K562 (cell line): ENCODE data around the gene NFATC2. TPM values are rescaled to one million over a fixed set of nuclear protein-coding genes. Genes with fewer than 3 reads are reported as not detected.

Experiments used
- MIER1 ChIP-seq: fragments of 450-650 bp; IDR thresholded peaks from 2 replicates; pipeline ENCODE4 v1.6.1; 2016; ENCODE audit warnings: antibody characterized with exemption, mild to moderate bottlenecking, low read depth
- RAD21 ChIP-seq, 2 experiments: fragments of 250-450 bp in 1 of 2; fragments of 450-650 bp in 1 of 2; sonication (Bioruptor Pico) in 1 of 2; formaldehyde crosslinking in 1 of 2; IDR thresholded peaks in 1 of 2; conservative IDR thresholded peaks in 1 of 2; 2 replicates each; pipeline versions ENCODE4 v1.4.0 to v1.8.0; 2020 to 2022; ENCODE audit warnings: mild to moderate bottlenecking in 2 of 2, moderate library complexity in 1 of 2
- ZBED1 ChIP-seq: IDR thresholded peaks from 2 replicates; pipeline ENCODE4 v1.6.1; 2014
- polyA plus RNA-seq, 8 experiments: library from polyadenylated mRNA; depleted of rRNA in 4 of 8; stranded (reverse) in 5 of 8; unstranded in 3 of 8; fragments of >200 nt; fragmentation: Nextera tagmentation in 2 of 8; fragmentation: Illumina TruSeq in 1 of 8; extraction: Ambion mirVana in 2 of 8; extraction: Trizol in 1 of 8; gene quantifications; 2 replicates each; pipeline versions ENCODE4 v1.2.1 to v1.2.3, GENCODE V29; 2011 to 2014; ENCODE audit warnings: inconsistent platforms in 1 of 8, missing spikeins in 1 of 8
- total RNA-seq, 7 experiments: library from RNA; depleted of rRNA in 6 of 7; stranded (reverse); fragments of >200 nt in 6 of 7; fragmentation: Illumina TruSeq in 2 of 7; extraction: Trizol in 2 of 7; gene quantifications; 2 replicates each; pipeline versions ENCODE4 v1.2.1 to v1.2.3, GENCODE V29; 2011 to 2021; ENCODE audit warnings: low replicate concordance in 1 of 7
- TF ChIP-seq, protein P1 (sequence below), 2 experiments: fragments of 450-650 bp; formaldehyde crosslinking in 1 of 2; IDR thresholded peaks; 2 replicates each; pipeline versions ENCODE4 v1.4.0 to v1.6.1; 2014 to 2020; ENCODE audit warnings: mild to moderate bottlenecking in 2 of 2, borderline replicate concordance in 1 of 2, low read depth in 1 of 2
- TF ChIP-seq, protein P2 (sequence below), 3 experiments: IDR thresholded peaks in 2 of 3; conservative IDR thresholded peaks in 1 of 3; 2 replicates each; pipeline ENCODE4 v1.5.1; 2011 to 2012; ENCODE audit warnings: low read length in 3 of 3, mild to moderate bottlenecking in 3 of 3, control low read depth in 2 of 3, improper control_type of control experiment in 1 of 3, inconsistent platforms in 1 of 3, low read depth in 1 of 3, mixed read lengths in 1 of 3, moderate library complexity in 1 of 3; ENCODE audit not compliant: insufficient read depth in 2 of 3
- TF ChIP-seq, protein P3 (sequence below): sonication (generic); formaldehyde crosslinking; IDR thresholded peaks from 2 replicates; pipeline ENCODE4 v1.8.1; 2023; ENCODE audit warnings: mild to moderate bottlenecking, missing genetic modification reagents

The NFATC2 gene
- total and polyA plus RNA-seq, 9 of the 15 experiments (the other 6 are each of a cell fraction or from before 2014, with no cell fraction given) = 1.9 to 11.2 (median 3.0) TPM

DNA sequence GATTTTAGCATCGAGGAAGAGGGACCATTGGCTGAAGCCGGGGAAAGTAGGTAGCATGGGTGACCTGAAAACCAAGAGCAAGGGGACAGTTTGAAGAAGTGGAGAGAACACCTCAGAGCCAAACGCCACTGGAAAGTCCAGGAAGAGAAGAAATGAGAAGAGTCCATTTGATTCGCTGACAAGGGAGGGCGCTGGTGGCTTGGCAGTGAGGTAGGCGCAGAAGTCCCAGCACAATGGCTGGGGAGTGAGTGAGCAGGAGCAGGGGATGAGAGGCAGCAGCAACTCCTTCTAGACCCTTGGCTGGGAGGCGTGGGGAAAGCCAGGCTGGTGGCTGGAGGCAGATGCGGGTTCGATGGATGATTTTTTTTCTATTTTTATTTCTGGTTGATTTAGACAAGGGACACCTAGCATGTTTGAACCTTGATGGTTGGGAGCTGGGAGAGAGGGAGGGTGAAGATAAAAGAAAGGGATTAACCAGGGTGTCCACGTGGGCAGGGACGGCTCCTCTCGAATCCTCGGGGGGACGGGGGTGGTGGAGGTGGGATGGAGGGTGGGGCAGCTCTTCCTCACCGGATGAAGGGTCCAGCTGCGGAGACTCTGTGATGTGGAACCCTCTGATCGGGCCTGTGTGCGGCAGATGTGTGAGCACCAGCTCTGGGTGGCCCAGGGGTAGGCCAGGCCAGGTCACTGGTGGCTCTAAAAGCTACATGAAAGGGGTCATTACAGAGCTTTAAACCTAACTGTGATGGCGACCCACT is 164.2 kb downstream of the NFATC2 start (continued):
- TF ChIP-seq, protein P1, sequence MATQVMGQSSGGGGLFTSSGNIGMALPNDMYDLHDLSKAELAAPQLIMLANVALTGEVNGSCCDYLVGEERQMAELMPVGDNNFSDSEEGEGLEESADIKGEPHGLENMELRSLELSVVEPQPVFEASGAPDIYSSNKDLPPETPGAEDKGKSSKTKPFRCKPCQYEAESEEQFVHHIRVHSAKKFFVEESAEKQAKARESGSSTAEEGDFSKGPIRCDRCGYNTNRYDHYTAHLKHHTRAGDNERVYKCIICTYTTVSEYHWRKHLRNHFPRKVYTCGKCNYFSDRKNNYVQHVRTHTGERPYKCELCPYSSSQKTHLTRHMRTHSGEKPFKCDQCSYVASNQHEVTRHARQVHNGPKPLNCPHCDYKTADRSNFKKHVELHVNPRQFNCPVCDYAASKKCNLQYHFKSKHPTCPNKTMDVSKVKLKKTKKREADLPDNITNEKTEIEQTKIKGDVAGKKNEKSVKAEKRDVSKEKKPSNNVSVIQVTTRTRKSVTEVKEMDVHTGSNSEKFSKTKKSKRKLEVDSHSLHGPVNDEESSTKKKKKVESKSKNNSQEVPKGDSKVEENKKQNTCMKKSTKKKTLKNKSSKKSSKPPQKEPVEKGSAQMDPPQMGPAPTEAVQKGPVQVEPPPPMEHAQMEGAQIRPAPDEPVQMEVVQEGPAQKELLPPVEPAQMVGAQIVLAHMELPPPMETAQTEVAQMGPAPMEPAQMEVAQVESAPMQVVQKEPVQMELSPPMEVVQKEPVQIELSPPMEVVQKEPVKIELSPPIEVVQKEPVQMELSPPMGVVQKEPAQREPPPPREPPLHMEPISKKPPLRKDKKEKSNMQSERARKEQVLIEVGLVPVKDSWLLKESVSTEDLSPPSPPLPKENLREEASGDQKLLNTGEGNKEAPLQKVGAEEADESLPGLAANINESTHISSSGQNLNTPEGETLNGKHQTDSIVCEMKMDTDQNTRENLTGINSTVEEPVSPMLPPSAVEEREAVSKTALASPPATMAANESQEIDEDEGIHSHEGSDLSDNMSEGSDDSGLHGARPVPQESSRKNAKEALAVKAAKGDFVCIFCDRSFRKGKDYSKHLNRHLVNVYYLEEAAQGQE (IDR thresholded peaks at IDR 0.05; ENCODE audit: borderline replicate concordance) = peak; percentile 55
- TF ChIP-seq, protein P1 (CRISPR knock-in tag; IDR thresholded peaks at IDR 0.05; ENCODE audit: low read depth) = no peak
- TF ChIP-seq MIER1 = no peak
- no peak for TF ChIP-seq ZBED1
- TF ChIP-seq, protein P2, sequence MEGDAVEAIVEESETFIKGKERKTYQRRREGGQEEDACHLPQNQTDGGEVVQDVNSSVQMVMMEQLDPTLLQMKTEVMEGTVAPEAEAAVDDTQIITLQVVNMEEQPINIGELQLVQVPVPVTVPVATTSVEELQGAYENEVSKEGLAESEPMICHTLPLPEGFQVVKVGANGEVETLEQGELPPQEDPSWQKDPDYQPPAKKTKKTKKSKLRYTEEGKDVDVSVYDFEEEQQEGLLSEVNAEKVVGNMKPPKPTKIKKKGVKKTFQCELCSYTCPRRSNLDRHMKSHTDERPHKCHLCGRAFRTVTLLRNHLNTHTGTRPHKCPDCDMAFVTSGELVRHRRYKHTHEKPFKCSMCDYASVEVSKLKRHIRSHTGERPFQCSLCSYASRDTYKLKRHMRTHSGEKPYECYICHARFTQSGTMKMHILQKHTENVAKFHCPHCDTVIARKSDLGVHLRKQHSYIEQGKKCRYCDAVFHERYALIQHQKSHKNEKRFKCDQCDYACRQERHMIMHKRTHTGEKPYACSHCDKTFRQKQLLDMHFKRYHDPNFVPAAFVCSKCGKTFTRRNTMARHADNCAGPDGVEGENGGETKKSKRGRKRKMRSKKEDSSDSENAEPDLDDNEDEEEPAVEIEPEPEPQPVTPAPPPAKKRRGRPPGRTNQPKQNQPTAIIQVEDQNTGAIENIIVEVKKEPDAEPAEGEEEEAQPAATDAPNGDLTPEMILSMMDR (IDR thresholded peaks at IDR 0.05 in 2 of 3, conservative IDR thresholded peaks at IDR 0.05 in 1 of 3; ENCODE audit: insufficient read depth in 2 of 3, low read depth in 1 of 3, low read length in 3 of 3) = peak; percentile 37 to 59 (median 57); a peak in 4 of 6 replicates
- TF ChIP-seq, protein P3, sequence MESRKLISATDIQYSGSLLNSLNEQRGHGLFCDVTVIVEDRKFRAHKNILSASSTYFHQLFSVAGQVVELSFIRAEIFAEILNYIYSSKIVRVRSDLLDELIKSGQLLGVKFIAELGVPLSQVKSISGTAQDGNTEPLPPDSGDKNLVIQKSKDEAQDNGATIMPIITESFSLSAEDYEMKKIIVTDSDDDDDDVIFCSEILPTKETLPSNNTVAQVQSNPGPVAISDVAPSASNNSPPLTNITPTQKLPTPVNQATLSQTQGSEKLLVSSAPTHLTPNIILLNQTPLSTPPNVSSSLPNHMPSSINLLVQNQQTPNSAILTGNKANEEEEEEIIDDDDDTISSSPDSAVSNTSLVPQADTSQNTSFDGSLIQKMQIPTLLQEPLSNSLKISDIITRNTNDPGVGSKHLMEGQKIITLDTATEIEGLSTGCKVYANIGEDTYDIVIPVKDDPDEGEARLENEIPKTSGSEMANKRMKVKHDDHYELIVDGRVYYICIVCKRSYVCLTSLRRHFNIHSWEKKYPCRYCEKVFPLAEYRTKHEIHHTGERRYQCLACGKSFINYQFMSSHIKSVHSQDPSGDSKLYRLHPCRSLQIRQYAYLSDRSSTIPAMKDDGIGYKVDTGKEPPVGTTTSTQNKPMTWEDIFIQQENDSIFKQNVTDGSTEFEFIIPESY = peak; percentile 34; the same call in 1 of the 2 replicates
- peak; percentile 41 to 78 for TF ChIP-seq RAD21 (CRISPR knock-in tag; conservative IDR thresholded peaks at IDR 0.05 in 1 of 2, IDR thresholded peaks at IDR 0.05 in 1 of 2)
